Fibroblast of skin of right biceps (primary cell): Measurements from ENCODE around the gene BUD13.
"Not testable (repeated sequence)": the region's sequence is repeated elsewhere in the genome, so short reads cannot be mapped to it uniquely, and the experiment has no call there.

Experiments
- DNase-seq: peaks from one replicate; pipeline ENCODE4 v3.0.0-alpha.2; 2013

The BUD13 gene

DNA sequence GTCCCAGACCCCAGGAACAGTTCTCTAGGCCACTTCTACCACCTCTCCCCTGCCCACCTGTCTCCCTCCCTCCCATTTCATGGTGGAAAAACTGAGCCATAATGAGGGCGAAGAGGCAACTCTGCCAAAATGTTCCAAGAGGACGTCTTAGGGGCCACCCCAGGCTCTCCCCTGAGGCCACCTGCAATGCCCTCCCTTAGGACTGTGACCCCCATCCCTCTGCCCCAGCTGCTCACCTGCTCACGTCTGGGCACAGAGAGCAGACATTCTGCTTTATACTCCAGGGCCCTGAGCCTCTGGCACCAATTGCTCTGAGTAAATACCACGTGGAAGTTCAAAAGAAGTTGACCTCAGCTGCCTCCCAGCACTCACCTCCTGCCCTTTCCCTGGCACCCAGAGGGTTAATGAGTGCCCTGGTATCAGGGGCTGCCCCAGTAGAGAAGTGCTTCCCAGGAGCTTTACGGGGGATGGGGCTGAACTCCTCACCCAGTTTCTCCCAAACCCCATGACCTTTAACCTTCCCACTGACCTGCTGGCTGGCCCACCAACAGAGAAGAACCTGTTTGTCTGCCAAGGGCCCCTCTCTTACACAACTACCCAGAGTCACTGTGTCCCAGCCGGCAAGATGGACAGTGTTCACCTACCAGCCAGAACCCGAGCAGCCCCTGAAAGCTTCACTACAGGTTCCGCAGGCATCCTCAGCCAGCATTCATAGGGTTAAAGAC, 19.5 kb upstream of the BUD13 start:
- no peak for DNase-seq

DNA sequence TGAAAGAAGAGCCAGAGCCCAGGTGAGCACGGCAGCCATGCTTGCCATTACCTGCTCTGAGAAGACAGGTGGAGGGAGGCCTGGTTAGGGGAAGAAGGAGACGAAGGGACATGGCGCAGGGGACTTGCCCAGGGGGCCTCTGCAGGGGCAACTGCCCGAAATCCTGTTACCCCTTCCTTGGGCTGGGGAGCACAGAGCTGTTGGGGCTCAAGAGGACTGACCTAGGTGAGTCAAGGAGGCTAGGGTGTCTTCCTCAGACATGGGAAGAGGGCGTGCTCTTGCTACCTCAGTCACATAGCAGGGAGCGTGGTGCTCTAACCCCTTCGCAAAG, 19.0 kb upstream of the BUD13 start, which contains the start of gene APOA5:
Gene APOA5, minus strand, starts transcription at position 67 of the 331 bp plus-strand sequence. Its CDS starts 19 bp downstream, at position 48.
- no peak for DNase-seq

DNA sequence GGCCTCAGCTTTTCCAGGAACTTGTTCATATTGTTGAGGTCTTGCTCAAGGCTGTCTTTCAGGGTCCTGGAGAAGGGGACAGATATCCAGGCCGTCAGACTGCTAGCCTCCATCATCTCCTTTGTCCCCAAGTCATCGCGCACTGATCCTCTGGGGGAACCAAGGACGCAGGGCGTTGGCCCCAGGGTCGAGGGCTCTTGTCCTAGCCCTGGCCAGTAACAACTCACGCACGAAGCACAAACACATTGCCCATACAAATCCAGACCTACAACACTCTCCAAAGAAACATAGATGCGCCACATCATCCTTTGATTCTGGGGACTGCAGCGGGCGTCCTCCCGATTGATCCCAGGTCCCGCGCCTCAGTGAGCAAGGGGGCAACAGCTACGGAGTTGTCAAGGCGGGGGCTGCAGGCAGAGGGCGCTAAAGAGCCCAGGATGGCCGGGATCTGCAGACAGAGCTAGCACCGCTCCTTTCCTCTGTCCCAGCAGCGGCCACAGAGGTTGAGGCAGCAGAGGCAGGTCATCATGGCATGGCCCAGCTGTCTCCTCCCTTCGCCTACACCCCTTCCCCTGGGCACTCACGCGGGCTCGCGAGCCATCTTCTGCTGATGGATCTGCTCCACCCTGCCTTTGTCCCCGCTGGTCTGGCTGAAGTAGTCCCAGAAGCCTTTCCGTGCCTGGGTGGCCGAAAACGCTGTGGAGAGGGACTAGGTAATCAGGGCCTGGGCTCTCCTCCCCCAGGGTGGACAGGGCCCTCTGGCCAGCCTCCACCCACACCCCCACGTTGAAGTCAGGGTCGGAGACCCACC, 18.4 kb upstream of the BUD13 start:
- peak; percentile 55 for DNase-seq

DNA sequence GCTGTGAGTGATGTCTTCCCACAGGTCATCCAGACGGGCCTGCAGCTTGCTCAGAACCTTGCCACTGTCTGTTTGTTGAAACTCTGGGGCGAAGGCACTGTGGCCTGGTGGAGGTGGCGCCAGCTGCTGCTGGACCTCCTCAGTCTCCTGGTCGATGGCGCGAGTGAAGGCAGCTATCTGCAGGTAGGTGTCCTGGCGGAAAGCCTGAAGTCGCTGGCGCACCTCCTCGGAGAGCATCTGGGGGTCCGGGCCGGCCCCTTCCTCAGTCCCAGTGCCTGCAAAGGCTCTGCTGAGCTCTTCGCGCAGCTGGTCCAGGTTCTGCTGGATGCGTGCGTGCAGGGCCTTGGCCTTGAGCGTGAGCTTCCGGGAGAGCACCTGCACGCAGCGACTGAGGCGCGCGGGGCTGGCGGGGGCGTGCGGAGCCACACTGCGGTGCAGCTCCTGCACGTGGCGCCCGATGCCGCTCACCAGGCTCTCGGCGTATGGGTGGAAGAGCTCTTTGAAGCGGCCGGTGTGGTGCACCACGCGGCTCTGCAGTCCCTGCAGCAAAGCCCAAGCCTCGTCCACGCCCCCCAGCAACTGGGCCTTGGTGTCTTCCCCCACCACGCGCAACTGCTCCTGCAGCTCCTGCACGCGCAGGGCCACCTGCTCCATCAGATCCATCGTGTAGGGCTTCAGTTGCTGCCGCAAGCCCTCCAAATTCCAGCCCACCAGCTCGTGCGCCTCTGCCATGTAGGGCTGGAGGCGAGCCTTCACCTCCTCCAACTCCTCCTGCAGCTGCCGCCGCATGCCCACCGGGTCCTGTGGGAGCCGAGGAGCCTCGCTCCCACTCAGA, 17.6 kb upstream of the BUD13 start:
- DNase-seq, result no peak

DNA sequence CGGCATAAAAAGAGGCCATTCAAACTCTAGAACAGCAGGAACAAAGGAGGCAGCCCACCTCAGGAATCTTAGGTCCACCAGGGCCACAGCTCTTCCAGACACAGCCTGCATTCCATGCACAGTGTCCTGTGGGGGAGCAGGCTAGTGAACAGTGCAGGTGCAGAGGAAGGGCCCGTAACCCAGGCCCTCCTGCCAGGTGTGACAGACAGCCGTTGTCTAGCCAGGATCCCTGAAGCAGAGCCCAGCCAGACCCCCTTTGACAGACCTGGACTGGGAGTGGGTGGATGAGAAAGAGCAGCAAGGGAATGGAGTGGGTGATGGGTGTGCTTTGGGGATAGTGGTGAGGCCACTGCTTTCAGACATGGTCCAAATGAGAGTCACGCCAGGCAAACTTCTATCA, 16.2 kb upstream of the BUD13 start:
- DNase-seq, result no peak

DNA sequence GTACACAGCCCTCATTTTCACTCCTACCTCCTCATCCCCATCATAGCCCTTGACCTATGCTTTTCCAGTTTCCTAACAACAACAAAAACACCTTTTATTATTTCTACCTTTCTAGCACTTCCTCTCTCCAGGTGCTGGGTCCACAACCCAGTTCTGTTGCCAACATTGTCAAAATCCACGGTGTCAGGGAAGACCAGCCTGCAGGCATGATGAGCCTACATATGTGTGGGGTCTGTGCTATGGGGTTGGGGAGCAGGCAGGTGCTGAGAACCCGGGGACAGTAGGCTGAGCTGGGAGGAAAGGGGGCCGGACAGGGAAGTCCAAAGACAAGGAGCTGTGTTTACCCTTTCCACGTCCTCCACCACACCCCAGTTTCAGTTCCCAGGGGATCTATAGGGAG, 15.7 kb upstream of the BUD13 start:
- DNase-seq, result no peak

DNA sequence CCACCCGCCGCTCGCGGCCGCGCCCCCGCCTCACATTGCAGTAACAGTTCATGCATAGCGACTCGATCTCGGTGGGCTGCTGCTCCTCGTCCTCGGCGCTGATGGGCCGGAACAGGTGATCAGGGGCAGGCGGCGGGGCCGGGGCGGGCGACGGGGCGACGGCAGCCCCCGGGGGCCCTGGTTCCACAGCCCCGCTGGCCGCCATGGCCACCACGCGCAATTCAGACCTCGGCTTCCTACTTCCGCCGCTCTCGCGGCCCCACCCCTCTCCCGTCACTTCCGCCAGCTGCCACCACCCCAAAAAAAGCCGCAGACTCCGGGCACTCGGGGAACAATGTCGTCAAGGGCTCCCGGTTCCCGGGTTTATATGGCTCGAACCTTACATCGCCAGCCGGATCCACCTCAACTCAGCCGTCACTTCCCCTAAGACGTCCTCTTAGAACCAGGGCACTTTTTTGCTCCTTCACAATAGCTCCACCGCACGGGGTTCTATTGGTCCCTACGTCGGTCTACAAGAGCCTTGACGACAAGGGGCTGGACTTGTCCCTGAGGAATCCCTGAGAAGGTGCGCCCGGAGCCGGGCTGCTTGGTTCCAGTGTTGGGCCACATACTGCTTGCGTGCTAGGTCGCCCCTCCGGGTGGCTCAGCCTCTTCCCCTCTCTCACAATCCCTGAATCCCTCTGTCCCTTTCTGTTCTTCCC, 15.1 kb upstream of the BUD13 start, which contains the start of gene ZPR1:
Gene ZPR1, minus strand, starts transcription at position 238 of the 701 bp plus-strand sequence. Its CDS starts 33 bp downstream, at position 205.
- peak; percentile 66 for DNase-seq

DNA sequence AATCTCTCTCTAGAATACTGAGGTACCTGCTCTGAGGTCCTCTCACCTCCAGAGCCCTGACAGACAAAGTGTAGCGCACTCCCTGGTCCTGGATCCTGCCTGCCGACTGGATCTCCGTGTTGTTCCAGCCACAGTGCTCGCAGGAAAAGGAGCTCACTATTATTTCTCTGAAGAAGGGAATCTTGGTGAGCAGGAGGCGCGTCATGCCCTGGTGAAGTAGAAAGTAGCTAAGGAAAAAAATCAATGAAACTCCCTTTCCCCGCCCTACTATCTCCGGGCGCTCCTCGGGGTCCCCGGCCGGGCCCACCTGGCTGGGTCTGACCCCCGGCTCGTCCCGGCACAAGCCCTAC, 14.6 kb upstream of the BUD13 start:
- DNase-seq, result no peak

DNA sequence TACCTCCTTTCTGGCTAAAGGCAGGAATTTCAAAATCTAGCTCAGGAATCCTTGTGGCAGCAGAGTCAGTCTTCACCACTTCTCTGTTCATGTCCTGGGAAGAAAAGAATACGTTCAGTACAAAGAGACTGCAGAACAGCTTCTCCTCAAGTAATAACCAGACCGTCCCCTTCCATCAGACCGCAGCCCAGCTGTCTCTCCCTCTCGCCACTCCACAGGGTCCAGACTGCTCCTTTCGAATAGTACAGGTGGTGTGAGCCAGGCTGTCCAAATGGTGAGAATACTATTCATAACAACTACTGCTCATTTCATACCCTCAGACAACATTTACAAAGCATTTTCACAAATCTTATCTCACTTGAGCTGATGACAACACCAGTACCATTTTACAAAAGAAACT, 14.2 kb upstream of the BUD13 start:
- no peak for DNase-seq

DNA sequence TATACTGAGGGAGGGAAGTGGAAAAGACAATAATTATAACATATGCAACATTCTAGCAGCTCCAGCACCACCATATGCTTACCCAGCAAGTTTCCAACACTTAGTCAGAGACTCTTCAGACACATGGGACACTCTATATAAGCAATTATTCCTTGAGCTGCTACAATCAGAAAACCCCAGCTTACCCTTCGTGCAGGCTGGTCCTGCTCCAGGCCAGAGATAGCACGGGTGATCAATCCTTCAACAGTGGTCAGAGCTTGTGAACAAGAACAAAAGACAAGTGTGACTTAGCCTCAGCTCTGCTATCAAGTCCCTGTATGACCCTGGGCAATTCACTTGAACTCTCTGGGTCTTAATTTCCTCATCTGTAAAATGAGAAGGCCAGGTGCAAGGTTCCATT, 13.5 kb upstream of the BUD13 start:
- no peak for DNase-seq

DNA sequence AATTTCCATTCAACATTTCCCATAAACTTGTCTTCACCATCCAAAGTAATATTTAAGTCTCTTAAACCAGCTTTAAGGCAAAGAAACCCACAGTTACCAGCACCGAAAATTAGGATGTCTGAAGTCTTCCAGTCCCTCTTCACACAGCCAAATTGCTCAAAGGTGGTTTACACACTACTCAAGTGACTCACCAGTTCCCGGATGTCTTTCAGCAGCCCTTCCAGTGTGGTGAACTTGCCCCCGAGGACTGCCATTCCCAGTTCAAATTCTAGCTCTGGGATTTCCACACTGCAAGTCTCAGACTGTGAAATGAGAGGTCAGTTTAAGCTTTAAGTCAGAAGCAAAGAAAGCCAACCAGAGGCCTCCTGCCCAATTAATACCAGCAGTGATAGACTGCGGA, 9.9 kb upstream of the BUD13 start:
- no peak for DNase-seq

DNA sequence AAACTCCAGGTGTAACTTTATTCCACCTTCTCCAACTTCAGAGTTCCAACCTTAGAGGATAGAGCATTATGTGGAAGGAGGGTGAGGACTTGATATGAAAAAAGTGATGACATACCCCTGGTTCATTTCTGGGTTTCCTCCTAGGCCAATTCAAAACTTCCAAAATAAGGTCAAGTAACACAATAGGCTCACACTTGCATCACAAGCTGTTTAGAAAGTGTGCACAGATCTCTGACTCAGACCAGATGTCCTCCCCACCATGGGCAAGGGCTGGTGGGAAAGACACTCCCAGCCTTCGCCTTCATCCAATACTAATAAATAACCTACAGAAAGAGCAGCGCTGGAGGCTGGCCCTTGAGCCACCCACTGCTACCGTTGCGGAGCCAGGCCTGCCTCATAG, 5.8 kb upstream of the BUD13 start:
- no peak for DNase-seq

DNA sequence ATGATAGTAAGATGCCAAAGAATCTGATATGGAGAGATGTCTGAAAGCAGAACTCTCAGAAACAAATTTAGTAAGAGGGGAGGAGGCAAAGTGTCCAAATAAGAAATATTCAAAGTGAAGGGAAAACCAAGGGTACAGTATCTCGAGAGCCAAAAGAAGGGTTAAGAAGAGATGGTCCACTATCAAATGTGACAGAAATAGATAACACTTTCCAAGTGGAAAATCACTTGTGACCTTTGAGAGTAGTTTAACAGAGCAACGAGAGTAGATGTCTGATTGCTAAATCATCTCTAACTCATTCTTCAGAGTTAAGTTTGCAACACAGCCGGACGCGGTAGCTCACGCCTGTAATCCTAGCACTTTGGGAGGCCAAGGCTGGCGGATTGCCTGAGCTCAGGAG, 4.3 kb upstream of the BUD13 start:
- no peak for DNase-seq

DNA sequence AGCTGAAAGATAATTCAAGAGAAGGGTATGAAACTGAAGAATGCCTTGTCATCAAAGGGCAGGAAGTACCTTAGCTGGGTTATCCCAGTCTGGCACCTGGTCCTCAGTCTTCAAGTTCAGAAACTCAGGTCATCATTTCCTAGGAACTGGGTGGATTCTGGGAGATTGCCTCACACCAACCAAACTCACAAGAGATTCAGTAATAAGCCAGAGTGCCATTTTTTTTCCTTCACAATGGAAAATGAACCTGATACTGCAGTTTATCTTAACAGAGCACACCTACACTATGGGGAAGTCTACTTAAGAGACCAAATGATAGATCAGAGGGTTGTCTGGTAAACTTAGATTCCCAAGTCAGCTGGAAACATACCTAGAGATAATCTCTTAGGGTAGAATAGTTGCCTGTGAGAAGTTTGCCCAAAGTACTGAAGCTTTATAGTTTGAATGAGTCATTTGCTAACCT, 3.8 kb upstream of the BUD13 start:
- DNase-seq, result no peak

DNA sequence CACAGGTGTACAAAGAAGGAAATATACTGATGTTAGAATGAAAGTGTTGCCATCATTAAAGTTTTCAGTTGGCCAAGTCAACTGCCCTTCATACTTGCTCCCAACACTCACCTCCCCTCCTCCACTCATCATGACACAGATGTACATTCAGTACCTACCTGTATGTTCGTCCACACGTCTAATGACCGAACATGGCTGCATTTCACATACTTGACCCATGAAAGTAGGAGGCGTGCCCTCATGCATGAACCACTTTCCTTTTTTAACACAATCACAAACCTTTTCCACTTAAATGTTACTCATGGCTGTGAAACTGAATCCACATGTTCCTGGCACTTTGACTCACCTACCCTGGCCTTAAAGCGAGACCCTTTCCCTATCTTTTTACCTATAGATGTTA, 3.2 kb upstream of the BUD13 start:
- DNase-seq, result no peak

DNA sequence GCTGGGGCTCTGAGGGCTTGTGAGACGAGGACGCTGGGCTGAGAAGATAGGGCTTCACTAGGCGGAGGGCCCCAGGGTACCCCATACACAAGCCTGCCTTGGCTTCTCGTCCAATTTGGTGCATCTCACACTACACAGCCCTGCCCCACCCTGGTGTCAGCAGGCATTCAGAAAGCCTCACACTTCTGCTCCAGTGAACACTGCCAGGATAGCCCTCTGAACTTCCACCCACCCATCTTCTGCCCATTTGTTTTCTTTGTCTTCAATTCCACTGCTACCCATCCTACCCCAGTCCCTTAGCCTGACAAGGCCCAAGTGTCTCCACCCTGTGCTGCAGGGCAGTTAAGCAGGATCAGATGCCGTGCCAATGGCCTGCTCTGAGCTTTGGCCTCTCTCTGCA, 1.9 kb upstream of the BUD13 start:
- DNase-seq, result no peak

DNA sequence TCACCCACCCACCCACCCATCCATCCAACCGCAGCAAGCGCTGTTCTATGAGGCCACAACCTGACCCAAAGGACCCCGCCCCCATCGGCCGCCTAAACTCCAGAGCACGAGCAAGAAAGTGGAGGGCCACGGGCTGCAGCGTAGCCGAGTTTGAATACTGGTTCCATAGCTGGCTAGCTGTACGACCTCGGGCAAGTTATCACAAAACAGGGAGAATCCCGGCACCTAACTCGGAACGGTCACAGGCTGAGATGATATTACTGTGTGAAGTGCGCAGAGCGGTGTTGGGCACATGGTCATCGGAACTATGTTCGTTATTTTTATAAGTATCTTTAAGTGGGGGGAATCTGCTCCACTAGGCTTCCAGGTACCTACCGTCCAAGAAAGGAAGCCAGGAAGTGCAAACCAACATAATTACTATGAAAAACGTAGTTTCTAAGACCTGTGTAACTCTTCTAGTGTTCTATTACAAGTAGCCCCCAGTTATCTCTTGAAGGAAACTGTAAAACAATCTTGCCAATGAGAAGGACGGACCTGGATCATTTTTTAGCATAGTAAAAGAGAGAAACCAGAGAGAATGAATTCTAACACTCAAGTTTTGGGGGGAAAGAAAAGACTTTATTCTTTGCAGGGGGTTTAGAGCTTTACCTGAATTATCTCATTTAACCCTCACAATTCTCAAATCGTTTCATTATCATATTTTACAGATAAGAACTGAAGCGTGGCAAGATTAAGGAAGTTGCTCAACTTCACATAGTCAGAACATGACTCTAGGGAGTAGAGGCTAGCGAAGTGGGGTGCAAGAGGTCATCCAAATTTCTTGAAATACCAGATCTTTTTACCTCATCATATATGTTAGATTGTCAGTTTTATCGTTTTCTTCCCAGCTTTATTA, 663 bp upstream of the BUD13 start:
- no peak for DNase-seq

DNA sequence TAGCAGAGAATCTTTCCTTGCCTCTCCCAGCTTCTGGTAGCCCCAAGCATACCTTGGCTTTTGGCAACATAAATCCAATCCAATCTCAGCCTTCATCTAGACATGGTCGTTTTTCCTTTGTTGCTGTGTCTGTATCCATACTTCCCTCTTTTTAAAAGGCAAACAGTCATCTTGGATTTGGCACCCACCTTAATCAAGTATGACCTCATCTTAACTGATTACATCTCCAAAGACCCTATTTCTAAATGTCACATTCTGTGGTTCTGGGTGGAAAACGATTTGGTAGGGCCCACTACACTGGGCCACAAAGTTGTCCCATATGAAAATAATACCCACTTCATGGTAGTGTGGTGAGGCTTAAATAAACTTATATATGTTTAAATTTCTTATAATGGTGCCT, 852 bp downstream of the BUD13 start:
- DNase-seq, result no peak

DNA sequence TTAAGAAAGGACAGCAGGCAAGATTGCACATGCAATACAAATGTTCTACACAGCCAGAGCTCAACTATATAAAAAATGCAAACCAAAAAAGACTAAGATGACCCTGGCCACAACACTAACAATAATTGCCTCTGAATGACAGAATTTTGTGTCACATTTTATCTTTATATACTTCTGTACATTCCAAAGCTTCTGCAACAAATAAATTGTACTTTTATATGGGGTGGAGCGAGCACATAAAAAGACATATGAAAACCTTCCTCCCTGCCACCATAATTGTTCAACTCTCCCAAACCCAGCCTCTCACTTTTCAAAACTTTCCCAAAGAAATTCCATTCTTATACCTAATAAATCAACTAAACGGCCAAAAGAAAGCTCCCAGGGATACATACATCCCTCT, 10.7 kb downstream of the BUD13 start:
- DNase-seq, result no peak

DNA sequence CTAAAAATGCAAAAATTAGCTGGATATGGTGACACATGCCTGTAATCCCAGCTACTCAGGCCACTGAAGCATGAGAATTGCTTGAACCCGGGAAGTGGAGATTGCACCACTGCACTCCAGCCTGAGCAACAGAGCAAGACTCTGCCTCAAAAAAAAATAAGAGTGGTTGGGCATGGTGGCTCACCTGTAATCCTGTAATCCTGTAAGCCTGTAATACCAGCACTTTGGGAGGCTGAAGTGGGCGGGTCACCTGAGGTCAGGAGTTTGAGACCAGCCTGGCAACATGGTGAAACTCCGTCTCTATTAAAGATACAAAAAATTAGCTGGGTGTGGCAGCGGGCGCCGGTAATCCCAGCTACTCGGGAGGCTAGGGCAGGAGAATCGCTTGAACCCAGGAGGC, 16.7 kb downstream of the BUD13 start:
- DNase-seq, result not testable (repeated sequence)

DNA sequence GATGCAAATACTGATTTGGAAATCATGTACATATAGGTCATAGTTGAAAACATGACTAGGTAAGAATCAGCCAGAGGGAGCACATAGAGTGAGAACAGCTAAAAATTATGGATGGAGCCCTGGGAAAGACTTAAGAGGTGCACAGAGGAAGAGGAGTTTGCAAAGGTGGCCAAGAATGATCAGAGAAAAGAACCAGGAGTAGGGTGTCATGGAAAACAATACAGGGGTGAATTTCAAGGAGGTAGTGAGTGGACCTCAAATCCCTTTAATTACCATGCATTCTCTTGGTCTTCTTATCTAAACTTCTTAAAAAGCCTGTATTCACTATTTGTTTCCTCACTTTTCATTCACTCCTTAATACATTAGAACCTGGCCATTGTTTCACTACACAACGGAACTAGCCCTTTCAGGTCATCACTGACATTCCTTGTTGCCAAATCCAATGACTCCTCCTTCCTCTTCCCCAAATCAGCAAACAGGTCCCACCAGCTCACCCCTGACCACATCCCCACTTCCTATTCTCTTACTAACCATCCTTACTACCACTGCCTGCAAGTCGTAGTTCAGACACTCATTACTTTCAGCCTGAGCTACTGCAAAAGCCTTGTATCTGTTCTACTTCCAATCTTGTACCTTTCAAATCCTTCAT, 22.6 kb downstream of the BUD13 start:
- DNase-seq, result no peak
